ENCODE measurements around the gene PGC.

PGC gene

GRCh38 chr6:41746107-41746506, 1.1 kb downstream of the PGC start:
- no peak for DNase-seq (ENCODE audit: low read depth in 1 of 2, low spot score in 1 of 2)

- DNase-seq (ENCODE audit: low read depth in 1 of 2, low spot score in 1 of 2): no peak
Measured at GRCh38 chr6:41744236-41744787, 2.9 kb downstream of the PGC start.

- no peak for DNase-seq (ENCODE audit: low read depth in 1 of 2, low spot score in 1 of 2)
Measured at GRCh38 chr6:41743406-41744235, 3.6 kb downstream of the PGC start.

GRCh38 chr6:41741625-41742490, 5.3 kb downstream of the PGC start:
- DNase-seq (ENCODE audit: low read depth in 1 of 2, low spot score in 1 of 2): no peak

- DNase-seq (ENCODE audit: low read depth in 1 of 2, low spot score in 1 of 2): no peak
Measured at GRCh38 chr6:41740366-41741162, 6.6 kb downstream of the PGC start.

- no peak for DNase-seq (ENCODE audit: low read depth in 1 of 2, low spot score in 1 of 2)
Measured at GRCh38 chr6:41739041-41739440, 8.2 kb downstream of the PGC start.

GRCh38 chr6:41737591-41738130, 9.5 kb downstream of the PGC start:
- DNase-seq (ENCODE audit: low read depth in 1 of 2, low spot score in 1 of 2): no peak

GRCh38 chr6:41736800-41737555, 10.2 kb downstream of the PGC start:
- DNase-seq (ENCODE audit: low read depth in 1 of 2, low spot score in 1 of 2): no peak

- DNase-seq (ENCODE audit: low read depth in 1 of 2, low spot score in 1 of 2): no peak
Measured at GRCh38 chr6:41736186-41736733, 10.9 kb downstream of the PGC start.

- DNase-seq (ENCODE audit: low read depth in 1 of 2, low spot score in 1 of 2): peak; percentile 91 to 94
Measured at GRCh38 chr6:41735427-41736185, 11.6 kb downstream of the PGC start, which contains the start of gene TFEB. Gene TFEB, minus strand, starts transcription at chr6:41735608. Its CDS starts 44,395 bp downstream, at chr6:41691213.

GRCh38 chr6:41734666-41735426, 12.4 kb downstream of the PGC start:
- peak; percentile 35 to 44 for DNase-seq (ENCODE audit: low read depth in 1 of 2, low spot score in 1 of 2)

GRCh38 chr6:41733707-41734665, 13.2 kb downstream of the PGC start:
- peak; percentile 5 to 11 for DNase-seq (ENCODE audit: low read depth in 1 of 2, low spot score in 1 of 2)

- DNase-seq (ENCODE audit: low read depth in 1 of 2, low spot score in 1 of 2): no peak
Measured at GRCh38 chr6:41733360-41733706, 13.9 kb downstream of the PGC start.

- peak; percentile 31 to 43 for DNase-seq (ENCODE audit: low read depth in 1 of 2, low spot score in 1 of 2)
Measured at GRCh38 chr6:41732591-41733359, 14.4 kb downstream of the PGC start.

- no peak for DNase-seq (ENCODE audit: low read depth in 1 of 2, low spot score in 1 of 2)
Measured at GRCh38 chr6:41732149-41732548, 15.0 kb downstream of the PGC start.

- no peak for DNase-seq (ENCODE audit: low read depth in 1 of 2, low spot score in 1 of 2)
Measured at GRCh38 chr6:41731561-41732086, 15.6 kb downstream of the PGC start.
